ENCODE results near the gene TTLL9. TPM values are rescaled to one million over a fixed set of nuclear protein-coding genes. Genes with fewer than 3 reads are reported as not detected.

TTLL9 gene
- total RNA-seq, 1 experiment from 2014 or later: 2.1 TPM

- peak; percentile 26 for ATAC-seq
- TF ChIP-seq TCF7L2 (IDR thresholded peaks at IDR 0.05; ENCODE audit: low read depth, low read length): no peak
- TF ChIP-seq REST (IDR thresholded peaks at IDR 0.05; ENCODE audit: insufficient read depth in 1 of 2, low read depth in 2 of 2, low read length in 1 of 2): no peak
- peak; percentile 14; the same call in 1 of the 2 replicates for TF ChIP-seq POLR2AphosphoS5 (IDR thresholded peaks at IDR 0.05; ENCODE audit: low read depth, low read length)
- no peak for TF ChIP-seq SIN3A (IDR thresholded peaks at IDR 0.05; ENCODE audit: borderline replicate concordance, insufficient read depth, low read depth, low read length)
- no peak for TF ChIP-seq CTCF (IDR thresholded peaks at IDR 0.05)
- peaks cover 56% of the 10 kb centered on the region for H3K4me1 ChIP-seq (ENCODE audit: control insufficient read depth, insufficient read depth, low read length)
- H3K9me3 ChIP-seq (ENCODE audit: control insufficient read depth, insufficient read depth, low read depth, low read length): no peaks in the 10 kb centered on the region
- intact Hi-C loops (cut with micrococcal nuclease; ENCODE audit: unreplicated experiment): no loop called here
- in situ Hi-C loops (cut with HindIII; ENCODE audit: low pct_unique_long_range_greater_than_20kb, low sequenced_read_pairs): no loop called here
- peaks cover 9% of the 10 kb centered on the region for H3K27me3 ChIP-seq (ENCODE audit: control insufficient read depth, insufficient read depth, low read length)
- DNase-seq (ENCODE audit: low read depth, low spot score): no peak
- no TSS peak for BruUV-seq (replicated peaks)
- POLR2A ChIA-PET: interaction anchor here (0.6 kb wide), 1 partner anchor 17 kb away, joined by 3 read pairs; no protein-coding TSS in a partner anchor
- no peaks in the 10 kb centered on the region for H3K36me3 ChIP-seq (ENCODE audit: control insufficient read depth, insufficient read depth, low read length)
- CTCF ChIA-PET: interaction anchor here (0.7 kb wide), 1 partner anchor 115 kb away, joined by 3 read pairs; no protein-coding TSS in a partner anchor
- H3K4me3 ChIP-seq (ENCODE audit: low read depth in 2 of 2, low read length in 2 of 2): peak within 1 kb of the TSS; percentile 43 to 45
- peak within 1 kb of the TSS; percentile 93 for H3K27ac ChIP-seq (ENCODE audit: low read length)
These were observed 97.4 kb downstream of the TTLL9 start, which contains the start of gene XKR7 for GRCh38 chr20:31967830-31968249. Gene XKR7 (plus strand): TSS chr20:31968151. CDS start chr20:31968176, 25 bp downstream.

- ATAC-seq (peak; percentile 62), DNase-seq (ENCODE audit: low read depth, low spot score) (no peak)
- TF ChIP-seq TCF7L2 (IDR thresholded peaks at IDR 0.05; ENCODE audit: low read depth, low read length) (no peak), POLR2AphosphoS5 (IDR thresholded peaks at IDR 0.05; ENCODE audit: low read depth, low read length) (peak; percentile 71; the same call in 1 of the 2 replicates), SIN3A (IDR thresholded peaks at IDR 0.05; ENCODE audit: borderline replicate concordance, insufficient read depth, low read depth, low read length) (peak; percentile 100), REST (IDR thresholded peaks at IDR 0.05; ENCODE audit: insufficient read depth in 1 of 2, low read depth in 2 of 2, low read length in 1 of 2) (peak; percentile 99 to 100), CTCF (IDR thresholded peaks at IDR 0.05) (no peak)
- CTCF ChIA-PET: no interaction called here
- Histone ChIP-seq H3K27me3 (ENCODE audit: control insufficient read depth, insufficient read depth, low read length) (peaks cover 9% of the 10 kb centered on the region), H3K4me1 (ENCODE audit: control insufficient read depth, insufficient read depth, low read length) (peaks cover 56% of the 10 kb centered on the region), H3K9me3 (ENCODE audit: control insufficient read depth, insufficient read depth, low read depth, low read length) (no peaks in the 10 kb centered on the region), H3K36me3 (ENCODE audit: control insufficient read depth, insufficient read depth, low read length) (no peaks in the 10 kb centered on the region), H3K4me3 (ENCODE audit: low read depth in 2 of 2, low read length in 2 of 2) (peak overlapping the region; percentile 43 to 45), H3K27ac (ENCODE audit: low read length) (peak overlapping the region; percentile 93)
- BruUV-seq (replicated peaks): no TSS peak
- intact Hi-C loops (cut with micrococcal nuclease; ENCODE audit: unreplicated experiment): no loop called here
- in situ Hi-C loops (cut with HindIII; ENCODE audit: low pct_unique_long_range_greater_than_20kb, low sequenced_read_pairs): no loop called here
- POLR2A ChIA-PET: no interaction called here
These were observed 98.1 kb downstream of the TTLL9 start for GRCh38 chr20:31968291-31969126.

Data from Panc1 (cell line).